ENCODE data around the gene STARD13. TPM values are rescaled to one million over a fixed set of nuclear protein-coding genes. Genes with fewer than 3 reads are reported as not detected.
"Not testable (repeated sequence)": the region's sequence is repeated elsewhere in the genome, so short reads cannot be mapped to it uniquely, and the experiment has no call there.

STARD13 gene
- polyA plus RNA-seq, 1 donor (not counting 4 experiments of a cell fraction or from before 2014, with no cell fraction given): 11.9 TPM

GRCh38 chr13:33178209-33178840 lies 107.2 kb downstream of the STARD13 start:
- Histone ChIP-seq H3K4me2 (ENCODE audit: control insufficient read depth, extremely low read depth, insufficient read depth, low read depth, low read length) (no peak overlapping the region), H3K27me3 (ENCODE audit: control insufficient read depth, extremely low read depth, insufficient read depth, low read length) (no peaks in the 10 kb centered on the region), H4K20me1 (ENCODE audit: control insufficient read depth, extremely low read depth, insufficient read depth, low read length) (no peaks in the 10 kb centered on the region), H3K4me1 (ENCODE audit: control insufficient read depth, extremely low read depth, insufficient read depth, low read length) (peaks cover 5% of the 10 kb centered on the region), H3K79me2 (ENCODE audit: control insufficient read depth, insufficient read depth, low read length) (no peaks in the 10 kb centered on the region), H3K9ac (ENCODE audit: control insufficient read depth, extremely low read depth, insufficient read depth, low read length) (no peak overlapping the region), H3K9me1 (ENCODE audit: control insufficient read depth, extremely low read depth, insufficient read depth, low read length) (no peaks in the 10 kb centered on the region), H3K9me3 (ENCODE audit: control insufficient read depth, low read depth, low read length) (no peaks in the 10 kb centered on the region), H3K36me3 (ENCODE audit: control insufficient read depth in 2 of 2, extremely low read depth in 1 of 2, insufficient read depth in 2 of 2, low read length in 2 of 2) (peaks cover 0 to 10% of the 10 kb centered on the region in 2 experiments), H3K4me3 (ENCODE audit: control insufficient read depth in 2 of 3, extremely low read depth in 1 of 3, insufficient read depth in 2 of 3, low read depth in 1 of 3, low read length in 3 of 3) (no peak overlapping the region), H2AFZ (ENCODE audit: control insufficient read depth, low read length) (no peak overlapping the region), H3K27ac (ENCODE audit: control insufficient read depth, insufficient read depth, low read length) (no peak overlapping the region)
- no peak for FAIRE-seq
- no peak for DNase-seq (ENCODE audit: low read depth, low spot score)
- no peak for TF ChIP-seq EZH2 (IDR thresholded peaks at IDR 0.05; ENCODE audit: low read length)
- no peak for TF ChIP-seq CTCF (optimal IDR thresholded peaks at IDR 0.05 in 1 of 3, IDR thresholded peaks at IDR 0.05 in 1 of 3, conservative IDR thresholded peaks at IDR 0.05 in 1 of 3; ENCODE audit: extremely low read depth in 1 of 3, insufficient read depth in 2 of 3, low read length in 3 of 3)
- dilution Hi-C loops (cut with MboI; ENCODE audit: extremely low pct_ligation_motif_present, low sequenced_read_pairs): no loop called here

- H3K27ac ChIP-seq (ENCODE audit: control insufficient read depth, insufficient read depth, low read length); H3K36me3 ChIP-seq (ENCODE audit: control insufficient read depth in 2 of 2, extremely low read depth in 1 of 2, insufficient read depth in 2 of 2, low read length in 2 of 2); dilution Hi-C loops (cut with MboI; ENCODE audit: extremely low pct_ligation_motif_present, low sequenced_read_pairs); H3K27me3 ChIP-seq (ENCODE audit: control insufficient read depth, extremely low read depth, insufficient read depth, low read length); DNase-seq (ENCODE audit: low read depth, low spot score); H3K9me3 ChIP-seq (ENCODE audit: control insufficient read depth, low read depth, low read length); FAIRE-seq; H3K4me3 ChIP-seq (ENCODE audit: control insufficient read depth in 2 of 3, extremely low read depth in 1 of 3, insufficient read depth in 2 of 3, low read depth in 1 of 3, low read length in 3 of 3); H4K20me1 ChIP-seq (ENCODE audit: control insufficient read depth, extremely low read depth, insufficient read depth, low read length); H2AFZ ChIP-seq (ENCODE audit: control insufficient read depth, low read length); H3K9ac ChIP-seq (ENCODE audit: control insufficient read depth, extremely low read depth, insufficient read depth, low read length); H3K9me1 ChIP-seq (ENCODE audit: control insufficient read depth, extremely low read depth, insufficient read depth, low read length); H3K4me2 ChIP-seq (ENCODE audit: control insufficient read depth, extremely low read depth, insufficient read depth, low read depth, low read length); H3K79me2 ChIP-seq (ENCODE audit: control insufficient read depth, insufficient read depth, low read length): not testable (repeated sequence)
- H3K4me1 ChIP-seq (ENCODE audit: control insufficient read depth, extremely low read depth, insufficient read depth, low read length): peaks cover 13% of the 10 kb centered on the region
Measured at GRCh38 chr13:33177340-33178208, 108.0 kb downstream of the STARD13 start.
